HFF-Myc (cell line): ENCODE data around the gene SAV1.
A peak's percentile ranks its signal among the peaks of the same experiment; 100 is the strongest.
"Not testable (repeated sequence)": the region's sequence is repeated elsewhere in the genome, so short reads cannot be mapped to it uniquely, and the experiment has no call there.

Experiments used
- DNase-seq: peaks from one replicate; pipeline ENCODE4 v3.0.0-alpha.2; 2011; ENCODE audit warnings: low read depth; ENCODE audit errors: extremely low read depth
- H3K4me3 ChIP-seq: replicated peaks from 2 replicates; pipeline ENCODE4 v1.5.1; 2011; ENCODE audit warnings: low read depth, mild to moderate bottlenecking, control low read depth, low read length
- CTCF ChIP-seq: IDR thresholded peaks from 2 replicates; pipeline ENCODE4 v1.5.1; 2012; ENCODE audit warnings: mild to moderate bottlenecking, low read depth, low read length, control low read depth; ENCODE audit errors: missing control alignments

Gene SAV1

DNA sequence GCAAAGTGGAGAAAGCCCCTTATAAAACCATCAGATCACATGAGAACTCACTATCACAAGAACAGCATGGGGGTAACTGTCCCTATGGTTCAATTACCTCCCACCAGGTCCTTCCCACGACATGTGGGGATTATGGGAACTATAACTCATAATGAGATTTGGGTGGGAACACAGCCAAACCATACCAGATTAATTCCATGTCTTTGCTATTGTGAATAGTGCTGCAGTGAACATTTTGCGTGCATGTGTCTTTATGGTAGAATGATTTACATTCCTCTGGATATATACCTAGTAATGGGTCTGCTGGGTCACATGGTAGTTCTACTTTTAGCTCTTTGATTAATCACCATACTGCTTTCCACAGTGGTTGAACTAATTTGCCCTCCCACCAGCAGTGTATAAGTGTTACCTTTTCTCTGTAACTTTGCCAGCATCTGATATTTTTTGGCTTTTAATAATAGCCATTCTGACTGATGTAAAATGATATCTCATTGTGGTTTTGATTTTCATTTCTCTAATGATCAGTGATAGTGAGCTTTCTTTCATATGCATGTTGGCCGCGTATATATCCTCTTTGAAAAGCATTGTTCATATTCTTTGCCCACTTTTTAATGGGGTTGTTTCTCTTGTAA is 29.7 kb upstream of the SAV1 start:
- no peak for TF ChIP-seq CTCF
- peak; percentile 26 for DNase-seq
- no peak overlapping the region for H3K4me3 ChIP-seq

DNA sequence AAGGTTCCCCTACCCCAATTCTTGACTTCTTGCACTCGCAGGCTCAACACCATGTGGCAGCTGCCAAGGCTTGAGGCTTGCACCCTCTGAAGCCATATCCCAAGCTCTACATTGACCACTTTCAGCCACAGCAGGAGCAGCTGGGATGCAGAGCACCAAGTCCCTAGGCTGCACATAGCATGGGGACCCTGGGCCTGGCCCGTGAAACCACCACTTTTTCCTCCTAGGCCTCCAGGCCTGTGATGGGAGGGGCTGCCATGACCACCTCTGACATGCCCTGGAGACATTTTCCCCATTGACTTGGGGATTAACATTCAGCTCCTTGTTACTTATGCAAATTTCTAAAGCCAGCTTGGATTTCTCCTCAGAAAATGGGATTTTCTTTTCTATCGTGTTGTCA is 26.2 kb upstream of the SAV1 start:
- not testable (repeated sequence) for H3K4me3 ChIP-seq, DNase-seq

- H3K4me3 ChIP-seq = no peak overlapping the region
- no peak for DNase-seq
- no peak for TF ChIP-seq CTCF
These were observed 20.8 kb upstream of the SAV1 start for GRCh38 chr14:50688875-50689274.

DNA sequence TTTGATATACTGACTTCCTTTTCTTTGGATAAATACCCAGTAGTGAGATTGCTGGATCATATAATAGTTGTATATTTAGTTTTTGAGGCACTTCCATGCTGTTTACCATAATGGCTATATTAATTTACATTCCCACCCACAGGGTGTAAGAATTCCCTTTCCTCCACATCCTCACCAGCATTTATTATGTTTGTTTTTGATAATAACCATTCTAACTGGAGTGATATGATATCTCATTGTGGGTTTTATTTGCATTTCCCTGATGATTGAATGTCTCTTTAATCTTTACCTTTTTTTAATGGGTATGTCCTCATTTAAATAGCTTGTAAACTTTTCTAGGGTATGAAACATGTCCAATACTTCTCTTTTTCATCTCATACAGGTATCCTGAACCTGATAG is 11.6 kb upstream of the SAV1 start:
- no peak for TF ChIP-seq CTCF
- DNase-seq = no peak

DNA sequence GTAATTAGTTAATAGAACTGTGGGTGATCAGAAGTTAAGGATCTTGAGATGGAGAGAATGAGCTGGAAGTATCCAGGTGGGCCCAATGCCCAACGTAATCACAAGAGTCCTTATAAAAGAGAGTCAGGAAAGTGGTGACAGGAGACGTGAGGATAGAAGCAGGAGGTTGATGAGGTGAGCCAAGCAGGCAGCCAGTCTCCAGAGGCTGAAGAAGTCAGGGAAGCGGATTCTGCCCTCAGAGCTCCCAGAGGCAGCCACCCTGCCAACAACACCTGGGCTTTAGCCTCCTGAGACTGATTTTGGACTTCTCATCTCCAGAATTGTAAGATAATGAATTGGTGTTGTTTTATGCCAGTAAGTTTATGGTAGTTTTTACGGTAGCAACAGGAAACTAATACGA is 10.1 kb upstream of the SAV1 start:
- H3K4me3 ChIP-seq = no peak overlapping the region
- TF ChIP-seq CTCF = no peak
- no peak for DNase-seq

More for the DNA sequence above, 11.6 kb upstream of the SAV1 start:
- H3K4me3 ChIP-seq = no peak overlapping the region

GRCh38 chr14:50677527-50678063 is 9.5 kb upstream of the SAV1 start:
- no peak for TF ChIP-seq CTCF
- no peak for DNase-seq

GRCh38 chr14:50676814-50677516 is 8.9 kb upstream of the SAV1 start:
- no peak for DNase-seq
- no peak for TF ChIP-seq CTCF
- H3K4me3 ChIP-seq = no peak overlapping the region

More at GRCh38 chr14:50677527-50678063, 9.5 kb upstream of the SAV1 start:
- H3K4me3 ChIP-seq = no peak overlapping the region
